Measurements from ENCODE around the gene ATP2B2.
A peak's percentile ranks its signal among the peaks of the same experiment; 100 is the strongest.
"Not testable (repeated sequence)": the region's sequence is repeated elsewhere in the genome, so short reads cannot be mapped to it uniquely, and the experiment has no call there.

ATP2B2 gene

GRCh38 chr3:10299679-10300078, 205.7 kb downstream of the ATP2B2 start:
- DNase-seq (ENCODE audit: low read depth) = no peak

GRCh38 chr3:10299175-10299574, 206.2 kb downstream of the ATP2B2 start:
- DNase-seq (ENCODE audit: low read depth) = peak; percentile 42

GRCh38 chr3:10298064-10298463, 207.3 kb downstream of the ATP2B2 start:
- DNase-seq (ENCODE audit: low read depth) = not testable (repeated sequence)

- DNase-seq (ENCODE audit: low read depth) = no peak
Observed at GRCh38 chr3:10294030-10294586, 211.3 kb downstream of the ATP2B2 start.

GRCh38 chr3:10292505-10293419, 212.6 kb downstream of the ATP2B2 start, which contains the start of gene GHRL:
TSS of gene GHRL (minus strand) at chr3:10292947. CDS start at chr3:10290180, 2,767 bp downstream.
- DNase-seq (ENCODE audit: low read depth) = no peak

GRCh38 chr3:10291641-10292040, 213.7 kb downstream of the ATP2B2 start:
- DNase-seq (ENCODE audit: low read depth) = no peak

GRCh38 chr3:10290481-10291176, 214.8 kb downstream of the ATP2B2 start:
- no peak for DNase-seq (ENCODE audit: low read depth)

GRCh38 chr3:10289787-10290355, 215.5 kb downstream of the ATP2B2 start:
- no peak for DNase-seq (ENCODE audit: low read depth)

- DNase-seq (ENCODE audit: low read depth) = no peak
Observed at GRCh38 chr3:10289077-10289476, 216.3 kb downstream of the ATP2B2 start.

- DNase-seq (ENCODE audit: low read depth) = no peak
Observed at GRCh38 chr3:10288575-10288960, 216.8 kb downstream of the ATP2B2 start.

- no peak for DNase-seq (ENCODE audit: low read depth)
Observed at GRCh38 chr3:10287936-10288574, 217.3 kb downstream of the ATP2B2 start.

- DNase-seq (ENCODE audit: low read depth) = peak; percentile 19
Observed at GRCh38 chr3:10286596-10287295, 218.6 kb downstream of the ATP2B2 start.

GRCh38 chr3:10286133-10286524, 219.3 kb downstream of the ATP2B2 start:
- DNase-seq (ENCODE audit: low read depth) = no peak

- DNase-seq (ENCODE audit: low read depth) = no peak
Observed at GRCh38 chr3:10285272-10286132, 219.9 kb downstream of the ATP2B2 start.

GRCh38 chr3:10284496-10284895, 220.9 kb downstream of the ATP2B2 start:
- DNase-seq (ENCODE audit: low read depth) = no peak

- DNase-seq (ENCODE audit: low read depth) = no peak
Observed at GRCh38 chr3:10283638-10284037, 221.7 kb downstream of the ATP2B2 start.

GRCh38 chr3:10281951-10282350, 223.4 kb downstream of the ATP2B2 start:
- no peak for DNase-seq (ENCODE audit: low read depth)

- no peak for DNase-seq (ENCODE audit: low read depth)
Observed at GRCh38 chr3:10280571-10280970, 224.8 kb downstream of the ATP2B2 start.

- no peak for DNase-seq (ENCODE audit: low read depth)
Observed at GRCh38 chr3:10280177-10280529, 225.2 kb downstream of the ATP2B2 start.

- no peak for DNase-seq (ENCODE audit: low read depth)
Observed at GRCh38 chr3:10279384-10280176, 225.8 kb downstream of the ATP2B2 start.

Measured in fibroblast of gingiva (primary cell).